AG08396 (cell line): ENCODE results near the gene BTBD6.

ENCODE experiments used
- DNase-seq: peaks from one replicate; pipeline ENCODE4 v3.0.0; 2012; ENCODE audit warnings: low spot score, mixed read lengths

BTBD6 gene

DNA sequence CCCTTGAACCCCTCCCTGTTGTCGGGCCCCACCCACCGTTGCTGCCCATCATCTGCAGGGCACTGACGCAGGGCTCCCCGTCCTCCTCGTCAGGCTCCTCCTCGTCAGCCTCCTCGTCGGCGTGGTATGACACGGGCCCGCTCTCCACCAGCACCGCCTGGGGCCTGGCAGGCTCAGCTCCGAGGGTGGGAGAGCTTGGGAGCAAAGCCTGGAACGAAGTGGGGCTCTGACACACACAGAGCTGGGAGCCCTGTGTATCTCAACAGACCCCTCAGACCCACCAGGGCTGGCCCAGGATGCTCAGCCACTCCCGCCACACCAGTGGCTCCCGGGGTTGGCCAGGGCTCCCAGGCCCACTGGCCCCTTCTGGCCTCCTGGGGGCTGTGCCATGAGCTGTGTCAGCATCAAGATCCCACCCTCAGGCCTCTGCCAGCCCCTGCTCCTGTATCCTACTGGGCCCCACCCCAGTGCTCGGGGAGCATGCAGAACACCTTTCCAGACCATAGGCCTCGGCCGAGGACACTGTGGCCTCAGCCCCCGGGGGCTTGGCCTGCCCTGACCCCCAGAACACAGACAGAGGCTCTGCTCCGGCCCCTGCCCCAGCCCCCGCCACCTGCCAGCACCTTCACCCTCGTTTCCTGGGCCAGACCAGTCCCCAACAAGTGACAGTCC lies 37.1 kb upstream of the BTBD6 start:
- no peak for DNase-seq

DNA sequence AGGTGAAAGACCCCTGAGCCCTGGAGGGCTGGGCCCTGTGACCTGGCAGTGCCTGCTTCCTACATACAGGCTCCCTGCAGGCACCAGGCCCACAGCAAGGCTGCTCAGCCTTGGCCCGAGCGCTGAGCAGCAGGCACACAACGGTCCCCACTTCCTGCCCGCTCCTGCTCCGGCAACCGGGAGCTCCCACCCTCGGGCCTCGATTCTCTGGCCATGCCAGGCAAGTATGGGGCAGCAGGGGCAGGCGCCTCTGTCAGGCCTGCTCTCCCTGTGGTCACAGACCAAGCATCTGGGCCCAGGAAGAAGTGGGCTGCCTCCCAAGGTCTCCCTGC lies 36.6 kb upstream of the BTBD6 start:
- no peak for DNase-seq

DNA sequence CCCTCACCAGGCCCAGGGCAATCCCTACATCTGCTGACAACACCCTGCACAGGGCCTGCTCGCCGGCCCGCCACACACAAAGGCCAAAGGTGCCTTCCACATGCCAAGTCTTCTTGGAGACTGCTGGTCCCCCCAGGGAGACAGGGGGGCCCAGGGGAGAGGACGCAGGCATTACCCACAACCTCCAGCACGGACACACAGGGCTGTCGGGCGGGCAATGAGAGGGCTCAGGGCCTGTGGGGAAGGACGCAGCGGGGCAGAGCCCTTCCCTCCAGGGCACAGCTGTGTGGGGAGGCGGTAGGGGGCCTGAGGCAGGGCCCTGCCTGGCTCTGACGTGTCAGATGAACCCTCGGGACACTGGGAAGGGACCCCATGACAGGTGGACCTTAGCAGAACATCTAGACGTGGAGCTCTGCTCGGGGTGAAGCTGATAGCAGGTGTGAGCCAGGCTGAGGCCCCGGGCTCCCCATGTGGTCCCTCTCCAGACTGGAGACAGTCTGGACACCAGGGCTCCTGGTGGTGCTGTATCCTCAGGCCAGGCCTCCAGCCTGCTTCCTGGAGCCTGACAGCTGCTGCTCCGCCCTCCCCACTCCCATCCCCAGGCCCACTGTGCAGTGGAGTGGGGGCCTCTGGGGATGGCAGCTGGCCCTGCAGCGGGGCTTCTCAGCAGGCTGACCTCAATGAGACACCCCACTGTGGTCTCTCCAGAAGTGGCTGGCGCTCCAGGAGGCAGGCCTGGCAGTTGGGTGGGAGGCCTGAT lies 35.6 kb upstream of the BTBD6 start:
- no peak for DNase-seq

DNA sequence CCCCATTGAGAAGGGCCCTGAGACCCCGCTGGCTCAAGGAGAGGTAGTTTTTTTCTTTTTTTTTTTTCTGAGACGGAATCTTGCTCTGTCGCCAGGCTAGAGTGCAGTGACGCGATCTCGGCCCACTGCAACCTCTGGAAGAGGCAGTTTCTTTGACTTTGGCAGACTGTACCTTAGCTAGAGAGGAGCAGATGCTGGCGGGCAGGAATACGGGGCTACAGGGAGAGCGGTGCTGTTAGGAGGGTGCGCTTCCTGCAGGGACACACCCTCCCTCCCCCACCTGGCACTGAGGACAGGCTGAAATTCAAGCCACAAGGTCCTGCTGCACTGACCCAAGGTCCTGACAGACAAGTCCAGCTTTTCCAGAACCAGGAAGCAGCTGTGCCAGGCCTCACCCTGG lies 35.0 kb upstream of the BTBD6 start:
- no peak for DNase-seq

DNA sequence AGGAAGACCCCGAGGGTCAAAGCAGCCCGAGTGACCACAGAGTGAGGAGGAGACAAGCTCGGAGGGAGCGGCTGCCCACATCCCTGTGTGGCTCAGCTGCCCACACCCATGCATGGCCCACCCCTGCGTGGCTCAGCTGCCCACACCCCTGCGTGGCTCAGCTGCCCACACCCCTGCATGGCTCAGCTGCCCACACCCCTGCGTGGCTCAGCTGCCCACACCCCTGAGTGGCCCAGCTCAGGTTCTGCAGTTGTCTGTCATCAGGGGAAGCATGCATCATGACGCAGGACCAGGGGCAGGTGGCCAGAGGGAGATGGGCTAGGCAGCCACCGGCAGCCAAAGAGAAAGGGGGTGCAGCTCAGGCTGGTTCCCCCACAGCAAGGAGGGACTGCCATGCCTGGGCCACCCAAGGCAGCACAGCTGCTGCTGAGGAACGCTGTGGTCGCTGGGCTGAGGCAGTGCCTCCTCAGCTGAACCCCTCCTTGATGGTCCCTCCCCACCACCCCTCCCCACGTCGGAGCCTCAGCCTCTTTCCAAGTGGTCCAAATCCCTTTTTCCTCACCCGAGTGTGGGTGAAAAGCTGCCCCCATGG lies 33.9 kb upstream of the BTBD6 start:
- no peak for DNase-seq

GRCh38 chr14:105215602-105216001 lies 32.7 kb upstream of the BTBD6 start:
- no peak for DNase-seq

- DNase-seq: no peak
Observed at GRCh38 chr14:105216490-105217247, 31.7 kb upstream of the BTBD6 start.

DNA sequence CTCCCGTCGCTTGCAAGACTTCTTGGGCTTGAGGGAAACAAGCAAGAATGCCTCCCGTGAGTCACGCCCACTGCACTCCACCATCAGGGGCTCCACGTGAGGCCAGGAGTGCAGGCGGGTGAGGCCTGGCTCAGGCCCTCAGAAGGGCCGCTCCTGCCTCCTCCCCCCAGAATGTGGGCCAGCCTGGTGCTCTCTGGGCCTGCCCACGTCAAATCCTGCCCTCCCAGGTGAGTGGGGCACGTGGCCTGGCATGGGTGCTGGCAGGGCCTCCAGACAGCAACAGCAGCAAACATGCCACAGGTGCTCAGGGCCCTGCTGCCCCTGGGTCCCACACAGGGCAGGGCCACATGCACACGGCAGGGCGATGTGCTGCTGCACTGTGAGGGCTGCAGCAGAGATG lies 30.6 kb upstream of the BTBD6 start:
- DNase-seq: no peak

DNA sequence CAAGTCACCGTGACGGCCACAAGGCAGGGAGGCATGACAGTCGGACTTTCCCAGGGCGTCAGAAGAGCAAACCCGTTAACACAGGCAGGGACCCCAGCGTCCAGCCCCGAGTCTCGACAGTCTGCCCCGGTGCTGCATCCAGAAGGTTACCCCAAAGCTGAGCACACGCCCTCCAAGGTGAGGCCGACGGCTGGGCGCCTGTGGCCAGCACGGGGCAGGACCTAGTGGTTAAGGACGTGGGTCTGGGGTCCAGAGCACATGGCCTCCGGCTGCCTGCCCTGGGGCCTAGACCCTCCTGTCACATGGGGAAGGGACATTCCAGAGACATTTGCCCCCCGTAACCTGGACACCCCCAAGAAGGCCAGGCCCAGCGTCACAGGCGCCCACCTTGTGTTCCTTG lies 29.7 kb upstream of the BTBD6 start:
- no peak for DNase-seq

DNA sequence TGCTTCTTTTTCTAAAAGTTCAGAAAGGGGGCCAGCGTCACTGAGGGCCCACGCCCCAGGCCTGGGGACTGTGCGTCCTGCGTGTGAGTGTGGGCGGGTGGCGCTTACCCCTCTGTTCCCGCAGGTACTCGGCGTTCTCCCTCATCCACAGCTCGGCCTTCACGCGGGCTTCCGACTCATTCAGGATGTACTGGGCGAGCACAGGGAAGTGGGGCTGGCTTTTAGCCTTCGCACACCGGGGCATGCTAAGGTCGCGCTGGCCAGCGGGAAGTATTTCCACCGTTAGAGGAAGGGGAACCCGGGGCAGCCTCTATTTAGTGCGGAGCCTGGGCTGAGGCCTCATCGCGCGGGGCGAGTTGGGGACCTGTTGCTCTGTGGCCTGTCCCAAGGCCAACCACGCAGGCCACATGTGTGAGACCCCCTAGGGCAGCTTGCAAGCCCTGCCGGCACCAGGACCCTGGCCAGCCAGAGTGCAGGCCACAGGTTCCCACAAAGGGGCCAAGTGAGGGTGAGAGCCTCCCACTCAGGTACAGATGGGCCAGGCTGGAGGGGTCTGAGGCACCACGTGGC lies 29.2 kb upstream of the BTBD6 start:
- DNase-seq: no peak

GRCh38 chr14:105219753-105220152 lies 28.6 kb upstream of the BTBD6 start:
- DNase-seq: no peak

- DNase-seq: no peak
Observed at GRCh38 chr14:105220699-105221597, 27.4 kb upstream of the BTBD6 start.

DNA sequence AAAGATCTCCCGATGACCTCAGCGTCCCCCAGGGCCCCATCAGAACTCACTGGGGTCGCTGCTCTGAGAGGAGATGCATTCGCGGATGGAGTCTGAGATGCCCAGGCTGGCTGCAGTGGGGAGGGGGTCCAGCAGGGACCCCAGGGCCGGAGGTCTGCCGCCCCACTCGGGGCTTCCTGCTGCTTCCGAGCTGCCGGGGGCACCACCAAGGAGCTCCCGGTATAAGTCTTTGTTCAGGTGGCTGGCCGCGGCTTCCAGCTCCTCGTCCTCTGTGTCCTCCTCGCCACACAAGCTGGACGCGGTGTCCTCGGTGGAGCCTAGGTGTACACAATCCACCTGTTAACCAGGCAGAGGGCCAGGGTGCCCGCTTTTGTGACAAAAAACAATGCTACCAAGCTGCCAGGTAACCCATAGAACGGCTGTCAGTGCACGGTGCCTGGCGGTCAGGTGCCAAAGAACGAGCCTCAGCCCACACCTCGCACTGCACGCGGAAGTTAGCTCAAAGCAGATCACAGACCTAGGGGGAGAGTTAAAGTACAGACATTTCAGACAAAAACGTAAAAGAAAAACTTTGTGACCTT lies 26.6 kb upstream of the BTBD6 start:
- DNase-seq: no peak

DNA sequence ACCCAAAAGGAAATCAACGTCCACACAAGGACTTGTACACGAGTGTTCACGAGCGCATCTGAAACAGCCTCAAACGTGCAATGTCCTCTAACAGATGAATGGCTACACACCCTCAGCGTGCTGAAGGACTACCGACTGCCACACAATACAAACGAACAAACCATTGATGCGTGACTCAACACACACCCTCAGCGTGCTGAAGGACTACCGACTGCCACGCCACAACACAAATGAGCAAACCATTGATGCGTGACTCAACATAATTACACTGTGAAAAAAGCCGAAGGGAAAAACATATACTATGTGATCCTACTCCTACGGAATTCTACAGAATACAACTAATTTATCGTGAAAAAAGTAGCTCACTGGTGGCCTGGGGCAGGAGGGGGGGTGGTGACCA lies 25.1 kb upstream of the BTBD6 start:
- no peak for DNase-seq

DNA sequence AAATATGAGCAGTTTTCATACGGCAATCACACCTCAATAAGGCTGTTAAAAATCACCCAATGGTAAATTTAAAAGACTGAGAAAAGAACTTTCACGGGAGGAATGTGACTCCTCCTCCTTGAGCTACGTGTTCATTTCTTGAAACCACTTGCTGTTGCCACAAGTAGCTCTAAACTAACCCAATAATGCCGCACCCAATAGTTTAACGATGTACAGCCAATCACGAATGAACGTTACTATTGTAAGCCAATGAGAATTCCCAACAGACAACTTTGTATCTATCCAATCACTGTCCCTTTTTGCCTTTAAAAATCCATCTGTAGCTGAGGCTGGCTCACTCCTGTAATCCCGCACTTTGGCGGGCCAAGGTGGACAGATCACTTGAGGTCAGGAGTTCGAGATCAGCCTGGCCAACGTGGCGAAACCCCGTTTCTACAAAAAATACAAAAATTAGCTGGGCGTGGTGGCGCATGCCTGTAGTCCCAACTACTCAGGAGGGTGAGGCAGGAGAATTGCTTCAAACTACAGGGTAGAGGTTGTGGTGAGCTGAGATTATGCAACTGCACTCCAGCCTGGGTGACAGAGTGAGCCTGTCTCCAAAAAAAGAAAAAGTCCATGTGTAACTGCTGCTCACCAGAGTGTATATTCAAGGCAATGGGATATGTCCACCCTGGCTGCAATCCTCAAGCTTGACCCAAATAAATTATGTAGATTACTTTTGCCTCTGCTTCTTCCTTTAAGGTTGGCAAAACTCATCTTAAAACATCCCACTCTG lies 24.4 kb upstream of the BTBD6 start:
- no peak for DNase-seq

DNA sequence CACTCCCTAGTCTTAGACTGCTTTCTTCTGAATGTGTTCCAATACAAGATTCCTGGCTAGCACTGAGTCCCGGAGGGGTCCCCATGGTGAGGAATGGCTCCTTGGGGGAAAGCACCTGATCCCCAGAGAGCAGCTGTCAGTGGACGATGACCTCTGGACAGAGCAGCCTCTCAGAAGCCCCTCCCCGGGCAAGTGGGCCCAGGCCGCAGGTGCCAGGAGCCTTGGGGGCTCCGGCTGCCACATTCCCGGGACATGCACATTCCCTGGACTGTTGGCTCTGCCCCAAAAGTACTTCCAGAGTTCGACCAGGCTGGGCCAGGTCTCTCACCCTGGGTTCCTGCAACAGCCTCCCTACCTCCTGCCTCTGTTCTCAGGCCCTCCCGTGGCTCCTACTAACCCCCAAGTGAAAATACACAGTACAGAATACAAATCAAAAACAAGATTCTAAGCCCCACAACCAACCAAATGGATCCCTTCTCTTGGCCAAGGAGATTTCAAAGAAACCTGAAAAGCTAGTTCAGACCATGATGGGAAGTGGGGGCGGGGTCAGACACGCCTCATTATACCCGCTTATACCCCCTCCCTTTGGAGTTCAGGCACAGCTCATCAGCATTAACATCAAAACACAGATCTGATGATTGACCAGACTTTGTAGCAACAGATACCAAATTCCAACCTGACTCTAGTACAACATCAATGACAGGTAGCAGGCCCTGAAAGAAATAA lies 23.3 kb upstream of the BTBD6 start:
- no peak for DNase-seq

GRCh38 chr14:105226198-105226597 lies 22.1 kb upstream of the BTBD6 start:
- no peak for DNase-seq

DNA sequence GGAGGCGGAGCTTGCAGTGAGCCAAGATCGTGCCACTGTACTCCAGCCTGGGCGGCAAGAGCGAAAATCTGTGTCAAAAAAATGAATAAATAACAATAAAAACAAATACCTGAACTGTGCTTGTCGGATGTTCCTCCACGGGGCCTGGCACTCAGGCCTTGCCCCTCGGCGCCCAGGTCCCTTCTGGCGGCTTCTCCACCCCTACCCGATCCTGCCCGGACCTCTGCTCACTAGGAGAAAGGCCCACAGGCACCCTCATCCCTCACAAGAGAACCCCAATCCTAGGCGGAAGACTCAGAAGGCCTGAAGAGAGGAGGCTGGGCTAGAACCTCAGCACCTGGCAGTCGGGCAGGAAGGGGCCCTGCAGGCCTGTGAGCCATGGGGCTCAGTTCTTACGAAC lies 21.0 kb upstream of the BTBD6 start:
- DNase-seq: no peak

DNA sequence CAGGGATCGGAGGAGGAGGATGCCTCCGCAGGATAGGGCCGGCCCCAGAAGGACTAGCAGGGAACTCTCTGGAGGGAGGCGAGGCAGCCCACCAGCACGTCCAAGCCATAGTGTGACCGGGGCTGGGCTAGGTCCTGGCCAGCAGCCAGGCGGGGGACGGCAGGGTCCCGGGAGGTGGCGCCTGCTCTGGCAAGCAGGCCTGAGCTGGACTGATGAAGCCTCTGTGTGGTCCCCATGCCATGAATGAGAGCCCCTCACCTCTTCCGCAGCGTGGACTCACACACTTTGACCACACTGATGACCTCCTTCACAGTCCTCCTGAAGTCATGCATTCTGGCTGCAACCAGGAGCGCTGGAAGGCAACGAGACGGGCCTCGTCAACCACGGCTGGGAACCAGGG lies 19.8 kb upstream of the BTBD6 start:
- no peak for DNase-seq
